HEK293T (cell line): ENCODE data around the gene MTHFR.

Source experiments
- CTCF ChIA-PET: fragments of 350-600 bp; formaldehyde crosslinking; extraction: SDS; loops from one replicate; lab custom pipeline; 2021; ENCODE audit warnings: antibody characterized with exemption, inconsistent platforms; lab: Yijun Ruan, JAX
- POLR2A ChIA-PET: fragments of 350-600 bp; formaldehyde crosslinking; extraction: SDS; loops from one replicate; lab custom pipeline; 2020; ENCODE audit warnings: antibody characterized with exemption, inconsistent platforms; lab: Yijun Ruan, JAX
- DNase-seq: peaks from one replicate; pipeline ENCODE4 v3.0.0; 2012; ENCODE audit warnings: mixed read lengths; ENCODE audit errors: extremely low spot score
- ARNT ChIP-seq: fragments of 450-650 bp; IDR thresholded peaks from 2 replicates; pipeline ENCODE4 v1.6.1; 2017; ENCODE audit warnings: mild to moderate bottlenecking
- BHLHE40 ChIP-seq: fragments of 450-650 bp; IDR thresholded peaks from 2 replicates; pipeline ENCODE4 v1.6.1; 2016; ENCODE audit warnings: mild to moderate bottlenecking, moderate library complexity, borderline replicate concordance
- CTBP1 ChIP-seq: fragments of 450-650 bp; IDR thresholded peaks from 2 replicates; pipeline ENCODE4 v1.6.1; 2016; ENCODE audit warnings: borderline replicate concordance
- ELF4 ChIP-seq: fragments of 450-650 bp; IDR thresholded peaks from 2 replicates; pipeline ENCODE4 v1.6.1; 2017; ENCODE audit warnings: antibody characterized with exemption
- FOXA1 ChIP-seq: fragments of 450-650 bp; IDR thresholded peaks from 2 replicates; pipeline ENCODE4 v1.6.1; 2016; ENCODE audit warnings: mild to moderate bottlenecking
- FOXK2 ChIP-seq: fragments of 450-650 bp; IDR thresholded peaks from 2 replicates; pipeline ENCODE4 v1.6.1; 2016; ENCODE audit warnings: mild to moderate bottlenecking
- FOXM1 ChIP-seq: fragments of 450-650 bp; IDR thresholded peaks from 2 replicates; pipeline ENCODE4 v1.6.1; 2017; ENCODE audit warnings: mild to moderate bottlenecking, borderline replicate concordance
- HDGF ChIP-seq: fragments of 450-650 bp; IDR thresholded peaks from 2 replicates; pipeline ENCODE4 v1.6.1; 2017; ENCODE audit warnings: antibody characterized with exemption, borderline replicate concordance
- L3MBTL2 ChIP-seq: fragments of 450-650 bp; conservative IDR thresholded peaks from 2 replicates; pipeline ENCODE4 v1.6.1; 2016; ENCODE audit warnings: mild to moderate bottlenecking
- LEF1 ChIP-seq: fragments of 450-650 bp; IDR thresholded peaks from 2 replicates; pipeline ENCODE4 v1.6.1; 2017; ENCODE audit warnings: mild to moderate bottlenecking, borderline replicate concordance
- NFRKB ChIP-seq: fragments of 450-650 bp; IDR thresholded peaks from 2 replicates; pipeline ENCODE4 v1.6.1; 2016; ENCODE audit warnings: mild to moderate bottlenecking, moderate library complexity
- SP1 ChIP-seq: fragments of 450-650 bp; IDR thresholded peaks from 2 replicates; pipeline ENCODE4 v1.6.1; 2017
- SUZ12 ChIP-seq: fragments of 450-650 bp; IDR thresholded peaks from 2 replicates; pipeline ENCODE4 v1.6.1; 2016; ENCODE audit warnings: mild to moderate bottlenecking
- TARDBP ChIP-seq: fragments of 450-650 bp; IDR thresholded peaks from 2 replicates; pipeline ENCODE4 v1.6.1; 2016
- ZNF384 ChIP-seq: fragments of 450-650 bp; IDR thresholded peaks from 2 replicates; pipeline ENCODE4 v1.6.1; 2016
- TF ChIP-seq, protein P1 (sequence below): fragments of 450-650 bp; IDR thresholded peaks from 2 replicates; pipeline ENCODE4 v1.6.1; 2016

Gene MTHFR

GRCh38 chr1:11848373-11848700 is 42.6 kb upstream of the MTHFR start:
- TF ChIP-seq BHLHE40: no peak
- no peak for TF ChIP-seq CTBP1
- TF ChIP-seq, protein P1, sequence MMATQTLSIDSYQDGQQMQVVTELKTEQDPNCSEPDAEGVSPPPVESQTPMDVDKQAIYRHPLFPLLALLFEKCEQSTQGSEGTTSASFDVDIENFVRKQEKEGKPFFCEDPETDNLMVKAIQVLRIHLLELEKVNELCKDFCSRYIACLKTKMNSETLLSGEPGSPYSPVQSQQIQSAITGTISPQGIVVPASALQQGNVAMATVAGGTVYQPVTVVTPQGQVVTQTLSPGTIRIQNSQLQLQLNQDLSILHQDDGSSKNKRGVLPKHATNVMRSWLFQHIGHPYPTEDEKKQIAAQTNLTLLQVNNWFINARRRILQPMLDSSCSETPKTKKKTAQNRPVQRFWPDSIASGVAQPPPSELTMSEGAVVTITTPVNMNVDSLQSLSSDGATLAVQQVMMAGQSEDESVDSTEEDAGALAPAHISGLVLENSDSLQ: no peak
- TF ChIP-seq ARNT: no peak
- no peak for TF ChIP-seq HDGF
- TF ChIP-seq ELF4: no peak
- TF ChIP-seq L3MBTL2: no peak
- TF ChIP-seq FOXK2: no peak
- TF ChIP-seq SUZ12: no peak
- no peak for TF ChIP-seq NFRKB
- TF ChIP-seq SP1: no peak
- no peak for TF ChIP-seq ZNF384
- no peak for TF ChIP-seq LEF1
- TF ChIP-seq TARDBP: no peak
- no peak for TF ChIP-seq FOXM1
- no peak for TF ChIP-seq FOXA1
- CTCF ChIA-PET: interaction anchor here (1.6 kb wide), 1 partner anchor 10 kb away, joined by 5 read pairs; no protein-coding TSS in a partner anchor
- POLR2A ChIA-PET: no interaction called here
- DNase-seq: no peak

DNA sequence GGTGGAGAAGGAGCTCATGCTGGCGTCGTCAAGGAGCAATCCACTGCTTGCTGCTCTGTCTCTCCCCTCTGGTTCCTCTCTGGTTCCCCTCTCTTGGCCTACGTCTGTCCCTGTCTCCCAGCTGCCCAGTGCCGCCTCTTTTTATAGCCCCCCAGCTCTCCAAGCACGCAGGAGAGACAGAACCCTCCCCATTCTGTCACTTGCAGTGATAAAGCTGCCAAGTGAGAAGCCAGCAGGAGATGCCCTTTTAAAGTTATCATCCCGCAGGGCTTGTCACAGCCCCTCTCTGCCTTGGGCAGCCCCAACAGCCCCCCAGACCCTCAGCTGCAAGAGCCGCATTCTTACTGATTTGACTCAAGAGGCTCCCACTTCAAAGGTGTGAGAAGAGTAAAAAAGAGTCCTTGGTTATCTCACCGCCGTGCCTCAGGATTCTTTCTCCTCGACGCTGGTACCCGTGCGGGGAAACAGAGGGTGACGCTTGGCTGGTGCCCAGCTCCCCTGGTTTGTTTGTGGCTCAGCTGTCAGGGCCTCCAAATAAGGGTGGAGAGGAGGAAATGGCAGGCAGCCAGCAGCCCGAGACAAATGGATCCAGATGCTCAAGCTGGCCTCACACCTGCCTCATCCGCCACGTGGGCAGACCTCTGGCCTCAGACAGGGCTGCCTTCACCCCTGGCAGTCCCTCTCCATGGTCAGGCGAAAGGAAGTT is 42.1 kb upstream of the MTHFR start, which contains the start of gene NPPA:
TSS of gene NPPA (minus strand) at position 117 of the 706 bp plus-strand sequence. CDS start at position 18, 99 bp downstream.
- CTCF ChIA-PET: interaction anchor here (0.6 to 1.6 kb wide), 3 partner anchors 10 to 183 kb away, joined by 3 to 5 read pairs (median 4); no protein-coding TSS in a partner anchor
- TF ChIP-seq BHLHE40: no peak
- no peak for TF ChIP-seq L3MBTL2
- no peak for TF ChIP-seq LEF1
- TF ChIP-seq NFRKB: no peak
- no peak for TF ChIP-seq FOXK2
- no peak for TF ChIP-seq HDGF
- no peak for TF ChIP-seq ZNF384
- no peak for TF ChIP-seq ELF4
- TF ChIP-seq SP1: no peak
- TF ChIP-seq, protein P1: no peak
- TF ChIP-seq TARDBP: no peak
- no peak for TF ChIP-seq FOXA1
- TF ChIP-seq CTBP1: no peak
- no peak for TF ChIP-seq ARNT
- no peak for TF ChIP-seq FOXM1
- no peak for DNase-seq
- POLR2A ChIA-PET: interaction anchor here (1.3 kb wide), 1 partner anchor 61 kb away, joined by 6 read pairs; no protein-coding TSS in a partner anchor

DNA sequence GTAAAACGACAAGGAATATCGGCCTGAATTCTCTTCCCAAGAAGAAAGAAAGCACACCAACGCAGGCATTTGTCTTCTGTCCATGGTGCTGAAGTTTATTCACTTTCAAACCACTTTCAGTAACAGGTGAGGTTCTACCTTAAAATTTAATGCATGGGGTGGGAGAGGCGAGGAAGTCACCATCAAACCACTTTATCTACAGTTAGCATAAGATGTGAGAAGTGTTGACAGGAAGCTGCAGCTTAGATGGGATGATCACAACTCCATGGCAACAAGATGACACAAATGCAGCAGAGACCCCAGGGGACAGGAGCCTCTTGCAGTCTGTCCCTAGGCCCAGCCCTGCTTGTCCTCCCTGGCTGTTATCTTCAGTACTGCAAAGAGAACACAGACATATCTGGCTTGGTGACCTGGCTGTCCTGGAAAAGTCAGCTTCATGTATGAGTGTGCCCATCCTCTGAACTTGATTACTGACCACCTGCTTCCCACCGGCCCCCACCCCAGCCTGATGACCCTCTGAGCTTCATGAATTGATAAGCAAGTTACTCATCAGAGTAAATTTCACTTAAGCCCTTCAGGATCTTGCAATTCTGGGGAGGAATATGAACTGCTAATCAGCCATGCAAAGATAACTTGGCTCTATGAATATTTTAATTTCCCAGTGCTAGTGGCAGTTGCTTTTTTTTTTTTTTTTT is 40.0 kb upstream of the MTHFR start:
- no peak for DNase-seq
- no peak for TF ChIP-seq FOXM1
- TF ChIP-seq NFRKB: no peak
- TF ChIP-seq, protein P1: no peak
- no peak for TF ChIP-seq HDGF
- no peak for TF ChIP-seq L3MBTL2
- TF ChIP-seq ARNT: no peak
- TF ChIP-seq SP1: no peak
- no peak for TF ChIP-seq TARDBP
- no peak for TF ChIP-seq FOXA1
- CTCF ChIA-PET: interaction anchor here (0.5 kb wide), 1 partner anchor 31 kb away, joined by 3 read pairs; no protein-coding TSS in a partner anchor
- POLR2A ChIA-PET: interaction anchor here (1.4 kb wide), 1 partner anchor 62 kb away, joined by 3 read pairs; no protein-coding TSS in a partner anchor

GRCh38 chr1:11842154-11843041 is 36.6 kb upstream of the MTHFR start:
- no peak for DNase-seq
- ChIA-PET POLR2A (no interaction called here), CTCF (interaction anchor here (0.6 kb wide), 1 partner anchor 12 kb away, joined by 3 read pairs; no protein-coding TSS in a partner anchor)
- TF ChIP-seq TARDBP (no peak), HDGF (no peak), NFRKB (no peak), ARNT (no peak)
- TF ChIP-seq, protein P1: no peak
